ENCODE measurements around the gene RAPGEF1.

Gene RAPGEF1

DNA sequence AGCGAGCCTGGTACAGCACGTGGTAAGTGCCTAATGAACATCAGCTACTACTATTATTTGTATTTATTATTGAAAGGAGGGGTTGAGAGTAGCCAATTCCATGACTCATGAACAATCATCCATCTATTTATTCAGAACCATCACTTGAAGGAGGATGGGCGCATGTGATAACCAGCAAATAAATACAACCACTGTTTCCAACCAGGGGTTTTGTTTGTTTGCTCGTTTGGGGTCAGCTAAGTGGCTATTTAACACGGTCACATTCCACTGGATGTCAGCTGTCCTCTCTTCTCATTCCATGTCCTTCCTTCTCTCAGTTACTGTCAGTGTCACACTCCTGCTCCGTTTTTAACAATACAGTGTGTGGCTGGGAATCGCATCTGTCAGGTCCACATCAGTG lies 8.6 kb downstream of the RAPGEF1 start:
- H3K4me3 ChIP-seq (ENCODE audit: low read depth, low read length): no peak overlapping the region
- no peaks in the 10 kb centered on the region for H3K9me3 ChIP-seq (ENCODE audit: control insufficient read depth, insufficient read depth, low read depth, low read length)
- CTCF ChIA-PET: interaction anchor here (0.5 to 5.3 kb wide), 6 partner anchors 8 to 1199 kb away, joined by 3 to 38 read pairs (median 4); partner anchors contain the start of gene RAPGEF1
- no peaks in the 10 kb centered on the region for H3K36me3 ChIP-seq (ENCODE audit: control insufficient read depth in 2 of 2, insufficient read depth in 1 of 2, low read length in 2 of 2)
- POLR2A ChIA-PET: interaction anchor here (3.1 kb wide), 1 partner anchor 53 kb away, joined by 14 read pairs; no protein-coding TSS in a partner anchor
- peaks cover 37% of the 10 kb centered on the region for H3K4me1 ChIP-seq (ENCODE audit: control insufficient read depth, insufficient read depth, low read length)
- H3K27ac ChIP-seq (ENCODE audit: extremely low read depth, low read depth, low read length): no peak overlapping the region
- TF ChIP-seq, protein P1, sequence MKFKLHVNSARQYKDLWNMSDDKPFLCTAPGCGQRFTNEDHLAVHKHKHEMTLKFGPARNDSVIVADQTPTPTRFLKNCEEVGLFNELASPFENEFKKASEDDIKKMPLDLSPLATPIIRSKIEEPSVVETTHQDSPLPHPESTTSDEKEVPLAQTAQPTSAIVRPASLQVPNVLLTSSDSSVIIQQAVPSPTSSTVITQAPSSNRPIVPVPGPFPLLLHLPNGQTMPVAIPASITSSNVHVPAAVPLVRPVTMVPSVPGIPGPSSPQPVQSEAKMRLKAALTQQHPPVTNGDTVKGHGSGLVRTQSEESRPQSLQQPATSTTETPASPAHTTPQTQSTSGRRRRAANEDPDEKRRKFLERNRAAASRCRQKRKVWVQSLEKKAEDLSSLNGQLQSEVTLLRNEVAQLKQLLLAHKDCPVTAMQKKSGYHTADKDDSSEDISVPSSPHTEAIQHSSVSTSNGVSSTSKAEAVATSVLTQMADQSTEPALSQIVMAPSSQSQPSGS (tag by site-specific recombination; IDR thresholded peaks at IDR 0.05; ENCODE audit: low read depth): no peak
- TF ChIP-seq ZNF785 (tag by site-specific recombination; IDR thresholded peaks at IDR 0.05) (no peak), ZNF112 (tag by site-specific recombination; IDR thresholded peaks at IDR 0.05) (no peak), ZIC2 (tag by site-specific recombination; IDR thresholded peaks at IDR 0.05) (no peak), ZNF514 (tag by site-specific recombination; IDR thresholded peaks at IDR 0.05) (no peak), ZNF48 (tag by site-specific recombination; IDR thresholded peaks at IDR 0.05) (no peak), KLF7 (tag by site-specific recombination; IDR thresholded peaks at IDR 0.05; ENCODE audit: borderline replicate concordance) (no peak), KLF8 (tag by site-specific recombination; IDR thresholded peaks at IDR 0.05) (no peak), SP7 (tag by site-specific recombination; IDR thresholded peaks at IDR 0.05) (no peak), KLF9 (tag by site-specific recombination; IDR thresholded peaks at IDR 0.05; ENCODE audit: low read depth) (no peak), TCF7L2 (IDR thresholded peaks at IDR 0.05; ENCODE audit: borderline replicate concordance, low read depth, low read length) (no peak), YY2 (tag by site-specific recombination; IDR thresholded peaks at IDR 0.05) (no peak), ZSCAN23 (tag by site-specific recombination; IDR thresholded peaks at IDR 0.05) (no peak), ZBTB7A (tag by site-specific recombination; IDR thresholded peaks at IDR 0.05; ENCODE audit: low read depth) (no peak), ZNF623 (tag by site-specific recombination; IDR thresholded peaks at IDR 0.05) (no peak), HOXD13 (CRISPR knock-in tag; IDR thresholded peaks at IDR 0.05; ENCODE audit: borderline replicate concordance) (no peak)
- TF ChIP-seq, protein P2, sequence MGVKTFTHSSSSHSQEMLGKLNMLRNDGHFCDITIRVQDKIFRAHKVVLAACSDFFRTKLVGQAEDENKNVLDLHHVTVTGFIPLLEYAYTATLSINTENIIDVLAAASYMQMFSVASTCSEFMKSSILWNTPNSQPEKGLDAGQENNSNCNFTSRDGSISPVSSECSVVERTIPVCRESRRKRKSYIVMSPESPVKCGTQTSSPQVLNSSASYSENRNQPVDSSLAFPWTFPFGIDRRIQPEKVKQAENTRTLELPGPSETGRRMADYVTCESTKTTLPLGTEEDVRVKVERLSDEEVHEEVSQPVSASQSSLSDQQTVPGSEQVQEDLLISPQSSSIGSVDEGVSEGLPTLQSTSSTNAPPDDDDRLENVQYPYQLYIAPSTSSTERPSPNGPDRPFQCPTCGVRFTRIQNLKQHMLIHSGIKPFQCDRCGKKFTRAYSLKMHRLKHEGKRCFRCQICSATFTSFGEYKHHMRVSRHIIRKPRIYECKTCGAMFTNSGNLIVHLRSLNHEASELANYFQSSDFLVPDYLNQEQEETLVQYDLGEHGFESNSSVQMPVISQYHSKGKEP (tag by site-specific recombination; IDR thresholded peaks at IDR 0.05): no peak
- TF ChIP-seq, protein P3, sequence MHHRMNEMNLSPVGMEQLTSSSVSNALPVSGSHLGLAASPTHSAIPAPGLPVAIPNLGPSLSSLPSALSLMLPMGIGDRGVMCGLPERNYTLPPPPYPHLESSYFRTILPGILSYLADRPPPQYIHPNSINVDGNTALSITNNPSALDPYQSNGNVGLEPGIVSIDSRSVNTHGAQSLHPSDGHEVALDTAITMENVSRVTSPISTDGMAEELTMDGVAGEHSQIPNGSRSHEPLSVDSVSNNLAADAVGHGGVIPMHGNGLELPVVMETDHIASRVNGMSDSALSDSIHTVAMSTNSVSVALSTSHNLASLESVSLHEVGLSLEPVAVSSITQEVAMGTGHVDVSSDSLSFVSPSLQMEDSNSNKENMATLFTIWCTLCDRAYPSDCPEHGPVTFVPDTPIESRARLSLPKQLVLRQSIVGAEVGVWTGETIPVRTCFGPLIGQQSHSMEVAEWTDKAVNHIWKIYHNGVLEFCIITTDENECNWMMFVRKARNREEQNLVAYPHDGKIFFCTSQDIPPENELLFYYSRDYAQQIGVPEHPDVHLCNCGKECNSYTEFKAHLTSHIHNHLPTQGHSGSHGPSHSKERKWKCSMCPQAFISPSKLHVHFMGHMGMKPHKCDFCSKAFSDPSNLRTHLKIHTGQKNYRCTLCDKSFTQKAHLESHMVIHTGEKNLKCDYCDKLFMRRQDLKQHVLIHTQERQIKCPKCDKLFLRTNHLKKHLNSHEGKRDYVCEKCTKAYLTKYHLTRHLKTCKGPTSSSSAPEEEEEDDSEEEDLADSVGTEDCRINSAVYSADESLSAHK (tag by site-specific recombination; IDR thresholded peaks at IDR 0.05): no peak
- TF ChIP-seq, protein P4, sequence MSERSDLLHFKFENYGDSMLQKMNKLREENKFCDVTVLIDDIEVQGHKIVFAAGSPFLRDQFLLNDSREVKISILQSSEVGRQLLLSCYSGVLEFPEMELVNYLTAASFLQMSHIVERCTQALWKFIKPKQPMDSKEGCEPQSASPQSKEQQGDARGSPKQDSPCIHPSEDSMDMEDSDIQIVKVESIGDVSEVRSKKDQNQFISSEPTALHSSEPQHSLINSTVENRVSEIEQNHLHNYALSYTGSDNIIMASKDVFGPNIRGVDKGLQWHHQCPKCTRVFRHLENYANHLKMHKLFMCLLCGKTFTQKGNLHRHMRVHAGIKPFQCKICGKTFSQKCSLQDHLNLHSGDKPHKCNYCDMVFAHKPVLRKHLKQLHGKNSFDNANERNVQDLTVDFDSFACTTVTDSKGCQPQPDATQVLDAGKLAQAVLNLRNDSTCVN (tag by site-specific recombination; optimal IDR thresholded peaks at IDR 0.05): no peak
- TF ChIP-seq, protein P5, sequence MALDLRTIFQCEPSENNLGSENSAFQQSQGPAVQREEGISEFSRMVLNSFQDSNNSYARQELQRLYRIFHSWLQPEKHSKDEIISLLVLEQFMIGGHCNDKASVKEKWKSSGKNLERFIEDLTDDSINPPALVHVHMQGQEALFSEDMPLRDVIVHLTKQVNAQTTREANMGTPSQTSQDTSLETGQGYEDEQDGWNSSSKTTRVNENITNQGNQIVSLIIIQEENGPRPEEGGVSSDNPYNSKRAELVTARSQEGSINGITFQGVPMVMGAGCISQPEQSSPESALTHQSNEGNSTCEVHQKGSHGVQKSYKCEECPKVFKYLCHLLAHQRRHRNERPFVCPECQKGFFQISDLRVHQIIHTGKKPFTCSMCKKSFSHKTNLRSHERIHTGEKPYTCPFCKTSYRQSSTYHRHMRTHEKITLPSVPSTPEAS (tag by site-specific recombination; IDR thresholded peaks at IDR 0.05): no peak
